PC-3 (cell line): Measurements from ENCODE around the gene VTCN1. TPM values are rescaled to one million over a fixed set of nuclear protein-coding genes. Genes with fewer than 3 reads are reported as not detected.
A peak's percentile ranks its signal among the peaks of the same experiment; 100 is the strongest.

Experiments used
- ATAC-seq: fragments of 200-7000 bp; cut with Tn5 transposase; 2 replicates; pipeline ENCODE4 v1.9.1; 2020; ENCODE audit warnings: mild to moderate bottlenecking, moderate library complexity
- BruUV-seq: library from RNA; stranded (reverse); fragments of 400-500 nt; replicated peaks from 2 replicates; lab custom pipeline; 2021; lab: Mats Ljungman, UMichigan
- CTCF ChIA-PET: fragments of 300-600 bp; sonication (Branson Sonifier 250); formaldehyde crosslinking; loops from one replicate; lab custom pipeline; 2022; ENCODE audit warnings: antibody characterized with exemption; lab: Charles Lee
- POLR2A ChIA-PET: fragments of 300-600 bp; sonication (Branson Sonifier 250); formaldehyde crosslinking; loops from one replicate; lab custom pipeline; 2022; ENCODE audit warnings: antibody characterized with exemption; ENCODE audit not compliant: unreplicated experiment; lab: Charles Lee
- DNase-seq: peaks from one replicate; pipeline ENCODE4 v3.0.0-alpha.2; 2015
- H2AFZ ChIP-seq: fragments of 300-600 bp; sonication (generic); 2 replicates; pipeline ENCODE4 v1.6.0; 2016; ENCODE audit warnings: antibody characterized with exemption, low read length
- H3F3A ChIP-seq: fragments of 300-600 bp; sonication (generic); one replicate; pipeline ENCODE4 v1.6.0; 2017; ENCODE audit warnings: antibody characterized with exemption, low read length, control low read depth, mild to moderate bottlenecking; ENCODE audit not compliant: unreplicated experiment
- H3K27ac ChIP-seq: fragments of 300-600 bp; sonication (generic); 2 replicates; pipeline ENCODE4 v1.5.1; 2016; ENCODE audit warnings: mild to moderate bottlenecking, low read length
- H3K27me3 ChIP-seq: fragments of 300-600 bp; sonication (generic); 2 replicates; pipeline ENCODE4 v1.6.1; 2016; ENCODE audit warnings: low read length, mixed read lengths
- H3K36me3 ChIP-seq: fragments of 300-600 bp; sonication (generic); 2 replicates; pipeline ENCODE4 v1.6.1; 2016; ENCODE audit warnings: low read depth, mixed run types, low read length, mixed read lengths
- H3K4me1 ChIP-seq: fragments of 300-600 bp; sonication (generic); 2 replicates; pipeline ENCODE4 v1.5.1; 2016; ENCODE audit warnings: low read length; ENCODE audit not compliant: insufficient read depth
- H3K4me2 ChIP-seq: fragments of 300-600 bp; sonication (generic); 2 replicates; pipeline ENCODE4 v1.6.0; 2016; ENCODE audit warnings: low read length
- H3K4me3 ChIP-seq: fragments of 300-600 bp; sonication (generic); 2 replicates; pipeline ENCODE4 v1.5.1; 2016; ENCODE audit warnings: mild to moderate bottlenecking, low read length, mixed read lengths
- H3K79me2 ChIP-seq: fragments of 300-600 bp; sonication (generic); 2 replicates; pipeline ENCODE4 v1.6.1; 2017; ENCODE audit warnings: low read length, mixed read lengths
- H3K9ac ChIP-seq: fragments of 300-600 bp; sonication (generic); 2 replicates; pipeline ENCODE4 v1.6.0; 2016; ENCODE audit warnings: mild to moderate bottlenecking, low read length
- H3K9me2 ChIP-seq: fragments of 300-600 bp; sonication (generic); replicated peaks from 2 replicates; pipeline ENCODE4 v1.6.1; 2016; ENCODE audit warnings: mixed run types, low read length, mixed read lengths
- H3K9me3 ChIP-seq: fragments of 300-600 bp; sonication (generic); 2 replicates; pipeline ENCODE4 v1.6.1; 2016; ENCODE audit warnings: low read length, mixed read lengths
- H4K20me1 ChIP-seq: fragments of 300-600 bp; sonication (generic); 2 replicates; pipeline ENCODE4 v1.6.1; 2016; ENCODE audit warnings: low read length, mixed read lengths
- CTCF ChIP-seq: fragments of 300-600 bp; sonication (generic); conservative IDR thresholded peaks from 2 replicates; pipeline ENCODE4 v1.5.1; 2017; ENCODE audit warnings: antibody characterized with exemption, low read depth, mild to moderate bottlenecking, low read length
- EZH2 ChIP-seq: fragments of 300-600 bp; sonication (generic); IDR thresholded peaks from one replicate; pipeline ENCODE4 v1.6.1; 2017; ENCODE audit warnings: antibody characterized with exemption, mild to moderate bottlenecking, low read length; ENCODE audit not compliant: unreplicated experiment
- EZH2phosphoT487 ChIP-seq: fragments of 300-600 bp; sonication (generic); IDR thresholded peaks from 2 replicates; pipeline ENCODE4 v1.6.1; 2018; ENCODE audit warnings: mild to moderate bottlenecking, antibody characterized with exemption, low read length, borderline replicate concordance
- intact Hi-C: fragments of 100-400 bp; cut with micrococcal nuclease; formaldehyde crosslinking; loops from 2 replicates; pipeline ENCODE4 v1.9.0; 2023
- total RNA-seq: library from RNA; depleted of rRNA; stranded (reverse); fragments of >200 nt; gene quantifications from 2 replicates; pipeline ENCODE4 v1.2.3, GENCODE V29; 2014

Gene VTCN1
- total RNA-seq, 1 experiment from 2014 or later, result not detected

DNA sequence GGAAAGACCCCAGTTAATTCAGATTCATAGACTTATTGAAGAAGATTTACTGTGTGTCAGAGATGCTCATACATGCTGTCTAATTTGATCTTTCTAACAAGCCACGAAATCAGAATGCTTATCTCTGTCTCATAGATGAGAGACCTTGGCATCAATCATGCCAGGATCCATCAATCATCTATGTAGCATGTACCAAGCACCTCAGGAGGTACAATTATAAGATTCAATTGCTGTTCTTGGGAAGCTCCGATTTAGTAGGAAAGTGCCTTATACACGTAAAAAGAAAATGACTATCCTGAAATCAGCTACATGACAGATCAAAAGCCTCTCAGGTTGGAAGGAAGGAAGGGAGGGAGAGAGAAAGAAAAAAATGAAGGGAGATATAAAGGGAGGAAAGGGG lies 18.5 kb upstream of the VTCN1 start:
- CTCF ChIA-PET, result no interaction called here
- BruUV-seq, result no TSS peak

GRCh38 chr1:117225931-117226330 lies 15.2 kb upstream of the VTCN1 start:
- TF ChIP-seq CTCF (no peak), EZH2phosphoT487 (no peak), EZH2 (no peak)
- Histone ChIP-seq H2AFZ (peak overlapping the region; percentile 4), H3K4me2 (peak overlapping the region; percentile 63), H3K79me2 (no peaks in the 10 kb centered on the region), H3K9me2 (no peaks in the 10 kb centered on the region), H3K9ac (peak overlapping the region; percentile 25; the same call in 1 of the 2 replicates), H3K27me3 (no peaks in the 10 kb centered on the region), H4K20me1 (no peaks in the 10 kb centered on the region), H3K4me3 (no peak overlapping the region), H3K4me1 (peaks cover 19% of the 10 kb centered on the region), H3K27ac (peak overlapping the region; percentile 87), H3K36me3 (no peaks in the 10 kb centered on the region), H3F3A (no peaks in the 10 kb centered on the region), H3K9me3 (no peaks in the 10 kb centered on the region)
- peak; percentile 66 for DNase-seq
- intact Hi-C loops, result loop anchor here (5.0 kb wide), 2 partner anchors 56 to 59 kb away; no protein-coding TSS in a partner anchor
- ChIA-PET POLR2A (no interaction called here), CTCF (interaction anchor here (0.9 kb wide), 1 partner anchor 97 kb away, joined by 3 read pairs; no protein-coding TSS in a partner anchor)
- BruUV-seq, result no TSS peak
- ATAC-seq, result peak; percentile 91

More for the DNA sequence above, 18.5 kb upstream of the VTCN1 start:
- Histone ChIP-seq H2AFZ (no peak overlapping the region), H3K4me1 (peaks cover 19% of the 10 kb centered on the region), H3K9me3 (no peaks in the 10 kb centered on the region), H3K27ac (no peak overlapping the region), H3K4me3 (no peak overlapping the region), H3K9ac (no peak overlapping the region), H3K36me3 (no peaks in the 10 kb centered on the region), H3K9me2 (no peaks in the 10 kb centered on the region), H3F3A (no peaks in the 10 kb centered on the region), H3K79me2 (no peaks in the 10 kb centered on the region), H3K27me3 (no peaks in the 10 kb centered on the region), H4K20me1 (no peaks in the 10 kb centered on the region), H3K4me2 (no peak overlapping the region)
- ATAC-seq (no peak), DNase-seq (no peak)
- TF ChIP-seq EZH2, result no peak
- TF ChIP-seq CTCF, result no peak
- intact Hi-C loops, result loop anchor here (5.0 kb wide), 2 partner anchors 53 to 62 kb away; no protein-coding TSS in a partner anchor
- POLR2A ChIA-PET, result no interaction called here

DNA sequence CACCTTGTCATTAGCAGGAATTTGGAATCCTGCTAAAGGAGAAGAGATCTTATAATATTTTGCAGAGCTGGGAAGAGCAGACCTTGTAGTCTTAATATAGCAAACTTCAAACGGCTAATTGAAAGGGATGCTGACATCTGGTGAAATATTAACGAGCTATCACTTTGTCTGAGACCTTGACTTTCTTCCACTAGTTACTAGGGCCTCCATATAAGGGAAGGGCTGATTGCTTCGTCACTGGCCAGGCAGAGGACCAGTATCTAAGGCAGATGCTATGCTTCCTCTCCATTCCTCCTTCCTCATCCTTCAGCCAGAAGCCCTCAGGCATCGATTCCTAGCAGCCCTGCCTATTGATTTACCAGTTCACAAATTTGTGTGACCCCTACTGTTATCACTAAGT lies 6.0 kb upstream of the VTCN1 start:
- no peak for ATAC-seq

More for the DNA sequence above, 6.0 kb upstream of the VTCN1 start:
- ChIA-PET POLR2A (no interaction called here), CTCF (no interaction called here)
- Histone ChIP-seq H2AFZ (no peak overlapping the region), H3K27me3 (no peaks in the 10 kb centered on the region), H3K79me2 (no peaks in the 10 kb centered on the region), H3K27ac (no peak overlapping the region), H4K20me1 (no peaks in the 10 kb centered on the region), H3K36me3 (no peaks in the 10 kb centered on the region), H3K4me1 (no peaks in the 10 kb centered on the region), H3K9ac (no peak overlapping the region), H3F3A (no peaks in the 10 kb centered on the region), H3K9me3 (no peaks in the 10 kb centered on the region), H3K4me2 (no peak overlapping the region), H3K4me3 (no peak overlapping the region), H3K9me2 (no peaks in the 10 kb centered on the region)
- DNase-seq, result no peak
- intact Hi-C loops, result no loop called here
- TF ChIP-seq EZH2phosphoT487 (no peak), CTCF (no peak), EZH2 (no peak)
- BruUV-seq, result no TSS peak
